HL-60/S4 treated with phorbol 12-myristate 13-acetate at 8.2 ng/mL for 4 days and 3 days (cell line): ENCODE measurements around the gene RARS1.
"Not testable (repeated sequence)": the region's sequence is repeated elsewhere in the genome, so short reads cannot be mapped to it uniquely, and the experiment has no call there.

ENCODE experiments used
- in situ Hi-C: fragments of 300-500 bp; cut with MboI; formaldehyde crosslinking; loops from 2 replicates; pipeline ENCODE4 v1.15.0; 2022; ENCODE audit warnings: low sequenced_read_pairs

Gene RARS1

DNA sequence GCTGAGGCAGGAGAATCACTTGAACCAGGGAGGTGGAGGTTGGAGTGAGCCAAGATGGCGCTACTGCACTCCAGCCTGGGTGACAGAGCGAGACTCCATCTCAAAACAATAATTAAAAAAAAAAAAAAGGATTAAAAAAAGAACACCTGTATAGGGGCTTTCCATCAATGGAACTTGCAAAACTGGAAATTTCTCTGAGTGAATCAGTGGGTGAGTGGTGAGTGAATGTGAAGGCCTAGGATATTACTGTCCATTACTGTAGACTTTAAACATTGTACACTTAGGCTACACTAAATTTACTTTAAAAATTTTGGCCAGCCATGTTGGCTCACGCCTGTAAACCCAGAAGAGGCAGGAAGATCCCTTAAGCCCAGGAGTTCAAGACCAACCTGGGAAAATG, 5.7 kb upstream of the RARS1 start:
- in situ Hi-C loops: no loop called here

DNA sequence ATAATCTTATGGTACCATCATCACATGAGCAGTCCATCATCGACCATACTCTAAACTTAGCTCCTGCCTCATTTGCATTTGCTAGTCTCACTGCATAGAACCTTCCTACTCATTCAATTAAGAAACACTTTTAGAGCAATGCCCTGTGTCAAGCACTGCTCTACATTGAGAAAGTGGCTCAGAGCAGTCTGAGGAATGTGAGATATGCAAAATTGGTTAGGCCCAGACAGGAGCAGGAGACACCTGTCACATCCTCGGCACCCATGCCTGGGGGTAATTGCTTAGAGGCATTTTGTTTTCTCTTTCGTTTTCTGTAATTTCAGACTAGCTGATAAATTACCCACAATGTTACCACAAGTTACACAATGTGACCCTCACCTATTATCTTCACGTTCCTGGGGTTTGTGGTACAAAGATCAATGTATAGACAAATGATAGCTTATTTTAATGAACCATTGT, 4.9 kb upstream of the RARS1 start:
- in situ Hi-C loops: no loop called here

DNA sequence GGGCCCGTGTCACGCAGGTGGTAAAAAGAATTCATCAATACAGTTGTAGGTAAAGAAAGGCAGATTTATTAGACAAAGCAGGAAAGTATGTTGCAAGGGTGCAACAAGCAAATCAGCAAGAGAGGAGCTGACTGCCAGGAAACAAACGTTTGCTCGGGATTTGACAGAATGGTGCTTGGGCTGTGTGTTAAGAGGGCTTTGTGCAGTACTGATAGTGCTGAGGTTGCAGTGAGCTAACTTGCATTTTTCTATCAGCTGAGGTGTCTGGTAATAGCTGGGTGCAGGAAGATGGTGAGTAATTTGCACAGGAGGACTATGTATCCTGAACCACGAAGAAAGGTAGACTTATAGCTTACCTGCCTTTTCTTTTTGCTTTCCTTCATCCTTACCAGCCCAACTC, 3.9 kb upstream of the RARS1 start:
- in situ Hi-C loops: no loop called here

DNA sequence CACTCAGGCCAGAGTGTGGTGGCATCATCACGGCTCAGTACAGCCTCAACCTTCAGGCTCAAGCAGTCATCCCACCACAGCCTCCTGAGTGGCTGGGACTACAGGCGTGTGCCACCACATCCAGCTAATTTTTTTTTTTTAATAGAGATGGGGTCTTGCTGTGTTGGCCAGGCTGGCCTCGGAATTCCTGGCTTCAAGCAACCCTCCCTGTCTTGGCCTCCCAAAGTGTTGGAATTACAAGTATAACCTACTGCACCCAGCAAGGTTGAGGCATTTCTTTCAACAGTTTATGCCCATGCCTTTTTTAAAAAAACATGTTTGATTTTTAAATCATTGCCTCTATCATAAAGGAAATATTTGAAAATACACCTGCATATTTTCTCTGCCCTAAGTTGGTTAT, 2.8 kb downstream of the RARS1 start:
- in situ Hi-C loops: no loop called here

DNA sequence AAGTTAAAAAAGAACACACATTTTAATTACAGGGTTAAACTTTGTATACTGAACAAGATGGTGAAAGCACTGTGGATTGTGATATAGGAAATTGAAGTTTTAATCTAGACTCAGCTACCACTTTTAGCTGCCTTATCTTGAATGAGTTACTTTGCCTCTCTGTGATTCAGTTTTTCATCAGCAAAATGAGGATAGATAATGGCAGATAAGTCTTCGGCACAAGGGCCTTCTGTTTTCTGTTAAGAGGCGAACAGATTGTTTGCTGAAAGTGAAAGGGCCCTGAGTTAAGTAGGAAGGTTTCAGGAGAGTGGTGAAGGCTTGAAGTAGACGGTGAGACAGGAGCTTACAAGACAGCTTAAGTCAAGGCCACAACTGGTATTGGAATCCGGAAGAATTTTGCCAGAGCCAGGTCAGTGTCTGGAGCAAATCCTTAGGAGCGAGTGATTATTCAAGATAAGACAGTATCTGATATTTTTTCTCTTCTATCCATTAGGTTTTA, 7.8 kb downstream of the RARS1 start:
- in situ Hi-C loops: no loop called here

DNA sequence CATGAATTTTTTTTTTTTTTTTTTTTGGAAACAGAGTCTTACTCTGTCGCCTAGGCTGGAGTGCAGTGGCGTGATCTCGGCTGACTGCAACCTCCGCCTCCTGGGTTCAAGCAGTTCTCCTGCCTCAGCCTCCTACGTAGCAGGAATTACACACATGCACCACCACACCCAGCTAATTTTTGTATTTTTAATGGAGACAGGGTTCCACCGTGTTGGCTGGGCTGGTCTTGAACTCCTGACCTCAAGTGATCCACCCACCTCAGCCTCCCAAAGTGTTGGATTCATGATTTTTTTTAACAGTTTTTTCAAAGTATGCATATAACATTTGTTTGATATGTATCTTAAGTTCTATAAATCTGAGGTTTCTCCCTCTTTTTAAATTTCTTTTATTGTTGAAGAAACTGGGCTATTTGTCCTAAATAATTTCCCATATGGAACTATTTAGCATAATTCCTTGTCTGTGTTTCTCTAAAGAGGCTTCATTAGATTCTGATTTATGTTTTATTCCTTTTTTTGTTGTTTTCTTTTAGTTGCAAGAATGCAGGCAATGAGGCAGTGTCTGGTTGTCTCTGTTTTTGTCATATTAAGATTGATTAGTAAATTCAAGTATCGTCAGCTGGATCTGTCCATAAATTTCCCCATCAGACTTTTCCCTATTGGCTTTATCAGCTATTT, 16.4 kb downstream of the RARS1 start:
- in situ Hi-C loops: no loop called here

DNA sequence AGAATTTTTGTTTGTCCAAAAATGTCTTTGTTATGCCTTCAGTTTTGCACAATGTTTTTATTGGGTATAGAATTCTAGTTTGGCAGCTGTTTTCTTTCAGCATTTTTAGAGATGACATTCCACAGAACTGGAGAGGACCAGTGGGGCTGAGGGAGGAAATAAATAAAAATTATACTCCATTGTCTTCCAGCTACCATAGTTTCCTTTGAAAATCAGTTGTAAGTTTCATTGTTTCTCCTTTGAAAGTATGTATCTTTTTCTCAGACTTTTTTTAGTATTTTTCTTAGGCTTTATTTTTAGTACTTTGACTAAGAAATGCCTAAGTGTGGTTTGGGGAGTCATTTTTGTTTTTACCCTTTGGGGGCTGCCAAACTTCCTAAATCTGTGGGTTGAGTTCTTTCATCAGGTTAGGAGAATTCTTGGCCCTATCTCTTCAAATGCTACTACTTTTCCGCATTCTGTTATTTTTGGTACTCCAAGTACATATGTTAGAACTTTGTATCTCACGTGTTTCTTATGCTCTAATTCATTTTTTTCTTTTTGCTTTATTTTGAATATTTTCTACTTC, 27.7 kb downstream of the RARS1 start:
- in situ Hi-C loops: no loop called here

DNA sequence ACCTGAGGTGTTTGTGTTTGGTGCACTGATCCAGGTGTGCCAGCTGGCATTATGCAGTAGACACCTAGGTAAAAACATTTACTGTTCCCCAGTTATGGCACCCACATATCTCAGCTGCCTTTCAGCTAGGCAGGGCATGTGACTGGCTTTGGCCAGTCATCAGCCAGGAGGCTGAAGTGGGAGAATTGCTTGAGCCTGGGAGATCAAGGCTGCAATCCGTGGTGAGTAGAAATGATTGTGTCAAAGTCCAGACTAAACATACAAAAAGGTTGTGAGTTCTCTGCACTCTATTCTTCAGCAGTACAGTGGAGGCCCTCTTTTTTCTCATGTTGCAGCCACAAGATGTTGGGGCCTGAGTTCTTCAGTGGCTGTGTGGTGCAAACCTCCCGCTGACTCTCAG, 39.6 kb downstream of the RARS1 start:
- in situ Hi-C loops: no loop called here

DNA sequence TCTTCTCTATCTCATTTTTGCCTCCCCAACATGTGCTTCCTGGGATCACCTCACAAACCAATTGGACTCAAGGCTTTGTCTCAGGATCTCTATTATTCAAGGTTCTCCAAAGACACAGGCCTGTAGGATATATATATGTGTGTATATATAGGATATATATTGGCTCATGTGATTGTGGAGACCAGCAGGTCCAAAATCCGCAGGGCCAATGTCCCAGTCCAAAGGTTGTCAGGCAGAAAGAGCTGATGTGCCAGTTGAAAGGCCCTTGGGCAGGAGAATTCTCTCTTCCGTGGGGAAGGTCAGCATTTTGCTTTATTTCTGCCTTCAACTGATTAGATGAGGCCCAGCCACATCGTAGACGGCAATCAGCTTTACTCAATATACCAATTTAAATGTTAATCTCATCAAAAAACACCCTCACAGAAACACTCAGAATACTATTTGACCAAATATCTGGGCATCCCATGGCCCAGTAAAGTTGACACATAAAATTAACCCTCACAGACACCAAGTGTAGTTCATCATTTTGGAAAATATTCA, 41.6 kb downstream of the RARS1 start:
- in situ Hi-C loops: no loop called here

DNA sequence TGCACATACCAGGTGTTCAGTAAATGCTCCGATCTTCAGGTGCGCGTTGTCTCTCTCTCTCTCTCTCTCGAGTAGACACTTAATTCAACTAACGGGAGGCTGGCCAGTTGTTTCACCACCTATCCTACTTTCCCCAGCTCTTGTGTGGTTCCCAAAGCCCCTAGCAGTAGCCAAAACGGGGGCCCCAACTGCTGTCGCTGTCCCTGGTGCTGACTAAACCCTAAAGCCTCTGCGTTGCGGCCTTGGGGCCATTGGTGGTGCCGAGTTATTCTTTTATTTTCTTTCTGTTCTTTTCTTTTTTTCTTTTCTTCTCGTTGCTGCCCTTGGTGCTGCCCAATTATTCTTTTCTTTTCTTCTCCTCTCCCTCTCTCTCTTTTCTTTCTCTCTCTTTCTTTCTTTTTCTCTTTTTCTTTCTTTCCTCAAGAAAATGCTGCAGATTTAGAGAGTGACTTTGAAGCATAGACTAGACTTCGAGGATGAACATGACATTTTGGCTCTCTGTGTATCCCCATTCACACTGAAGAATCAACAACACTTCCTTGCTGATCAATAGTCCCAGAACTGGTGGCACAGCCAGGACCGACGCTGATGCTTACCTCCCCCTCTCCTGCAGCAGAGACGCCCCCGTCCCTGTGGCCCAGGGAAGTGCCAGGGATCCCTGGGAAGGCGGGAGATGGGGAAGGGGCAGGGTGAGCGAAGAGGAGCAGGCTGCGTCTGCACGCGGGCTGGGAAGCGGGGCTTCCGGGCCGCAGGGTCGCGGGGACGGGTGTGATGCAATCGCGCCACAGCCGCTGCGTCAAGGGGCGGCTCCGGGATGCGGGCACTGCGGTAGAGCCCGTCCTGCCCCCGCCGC, 42.5 kb downstream of the RARS1 start, which contains the start of gene FBLL1:
FBLL1 (plus strand) TSS at position 785 of the 853 bp plus-strand sequence. CDS start 200 bp downstream, outside the sequence.
- in situ Hi-C loops: no loop called here

DNA sequence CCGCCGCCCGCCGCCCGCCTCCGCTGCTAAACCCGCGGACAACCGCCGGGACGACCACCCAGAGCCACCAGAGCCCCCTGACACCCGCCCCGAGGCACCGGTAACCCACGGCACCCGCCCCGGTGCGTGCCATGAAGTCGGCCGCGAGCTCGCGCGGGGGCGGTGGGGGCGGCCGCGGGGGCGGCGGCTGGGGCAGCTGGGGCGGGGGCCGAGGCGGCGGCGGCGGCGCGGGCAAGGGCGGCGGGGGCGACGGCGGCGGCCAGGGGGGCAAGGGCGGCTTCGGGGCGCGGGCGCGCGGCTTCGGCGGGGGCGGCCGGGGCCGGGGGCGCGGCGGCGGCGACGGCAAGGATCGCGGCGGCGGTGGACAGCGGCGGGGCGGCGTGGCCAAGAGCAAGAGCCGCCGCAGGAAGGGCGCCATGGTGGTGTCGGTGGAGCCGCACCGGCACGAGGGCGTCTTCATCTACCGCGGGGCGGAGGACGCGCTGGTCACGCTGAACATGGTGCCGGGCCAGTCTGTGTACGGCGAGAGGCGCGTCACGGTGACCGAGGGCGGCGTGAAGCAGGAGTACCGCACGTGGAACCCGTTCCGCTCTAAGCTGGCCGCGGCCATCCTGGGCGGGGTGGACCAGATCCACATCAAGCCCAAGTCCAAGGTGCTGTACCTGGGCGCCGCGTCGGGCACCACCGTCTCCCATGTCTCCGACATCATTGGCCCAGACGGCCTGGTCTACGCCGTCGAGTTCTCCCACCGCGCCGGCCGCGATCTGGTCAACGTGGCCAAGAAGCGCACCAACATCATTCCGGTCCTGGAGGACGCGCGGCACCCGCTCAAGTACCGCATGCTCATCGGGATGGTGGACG, 43.3 kb downstream of the RARS1 start:
- in situ Hi-C loops: no loop called here

DNA sequence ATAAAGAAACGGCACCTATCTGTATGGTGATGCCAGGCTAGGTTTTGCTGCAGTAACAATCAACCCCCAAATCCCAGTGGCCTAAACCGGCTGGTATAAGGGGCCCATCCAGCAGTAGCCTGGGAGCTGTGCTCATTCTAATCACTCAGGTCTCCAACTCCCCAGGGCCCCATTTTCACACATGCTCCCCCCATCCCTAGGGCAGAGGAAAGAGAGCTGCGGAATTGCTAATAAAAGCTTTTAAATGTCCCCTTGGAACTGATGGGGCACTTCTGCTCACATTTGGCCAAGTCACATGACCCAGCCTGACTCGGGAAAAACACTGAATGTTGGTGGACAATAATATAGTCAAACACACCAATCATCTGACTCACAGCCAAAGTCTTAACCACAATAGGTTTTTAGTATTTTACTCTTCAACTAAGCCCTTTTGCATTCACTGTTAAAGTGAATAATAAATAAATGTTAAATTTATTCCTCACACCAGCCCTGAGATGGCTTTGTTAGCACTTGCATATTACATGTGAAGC, 44.4 kb downstream of the RARS1 start:
- in situ Hi-C loops: no loop called here

DNA sequence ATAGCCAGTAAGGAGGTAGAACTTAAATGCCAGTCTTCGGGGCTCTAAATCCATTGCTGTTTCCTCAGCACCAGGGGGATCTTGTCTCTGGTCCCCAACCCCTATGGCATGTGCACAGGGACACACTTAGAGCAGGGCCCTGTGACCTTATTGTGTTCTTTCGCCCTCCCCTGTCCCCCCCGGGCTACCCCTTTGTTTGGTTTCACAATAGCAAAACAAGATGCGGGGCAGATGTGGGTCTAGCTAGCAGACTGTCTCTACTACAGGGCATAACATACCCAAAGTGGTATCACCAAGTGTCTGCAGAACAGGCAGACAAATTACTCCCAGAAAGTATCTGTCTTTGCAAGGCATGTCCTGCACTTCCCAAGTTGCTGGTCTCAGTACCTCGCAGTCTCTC, 44.9 kb downstream of the RARS1 start:
- in situ Hi-C loops: no loop called here

DNA sequence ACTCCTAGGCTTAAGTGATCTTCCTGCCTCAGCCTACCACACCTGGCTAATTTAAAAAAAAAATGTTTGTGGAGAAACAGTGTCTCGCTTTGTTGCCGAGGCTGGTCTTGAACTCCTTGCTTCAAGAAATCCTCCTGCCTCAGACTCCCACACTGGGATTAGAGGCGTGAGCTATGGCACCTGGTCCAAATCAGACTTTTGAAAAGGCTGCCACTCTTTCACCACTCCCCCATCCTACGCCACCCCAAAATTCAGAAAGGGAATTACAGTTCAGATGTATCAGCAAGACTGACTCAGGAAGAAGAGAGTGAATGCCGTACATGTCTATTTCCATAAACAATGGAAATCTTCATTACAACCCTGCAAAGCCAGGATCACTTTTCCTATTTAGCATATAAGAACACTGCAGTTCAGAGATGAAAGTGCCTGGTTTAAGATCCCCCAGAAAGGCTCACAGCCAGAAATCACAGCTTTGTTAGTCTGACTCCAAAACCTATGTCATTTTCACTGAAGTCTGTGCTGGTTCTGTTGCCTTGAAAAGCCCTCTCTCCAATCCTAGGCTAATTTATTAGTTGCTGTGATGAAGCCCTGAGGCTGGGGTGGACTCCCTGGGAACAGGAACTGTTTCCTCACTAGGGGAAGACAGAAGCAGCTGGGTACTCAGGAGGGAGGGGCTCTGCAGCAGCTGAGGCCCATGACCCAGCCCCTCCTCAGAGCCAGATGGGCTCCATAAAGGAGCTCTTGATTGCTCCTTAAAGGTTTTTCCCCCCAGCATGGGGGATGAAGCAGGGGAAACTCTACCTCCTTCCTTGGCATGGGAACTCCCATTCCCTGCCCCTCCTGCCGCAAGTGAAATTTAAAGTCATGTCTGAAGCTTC, 46.0 kb downstream of the RARS1 start:
- in situ Hi-C loops: no loop called here

DNA sequence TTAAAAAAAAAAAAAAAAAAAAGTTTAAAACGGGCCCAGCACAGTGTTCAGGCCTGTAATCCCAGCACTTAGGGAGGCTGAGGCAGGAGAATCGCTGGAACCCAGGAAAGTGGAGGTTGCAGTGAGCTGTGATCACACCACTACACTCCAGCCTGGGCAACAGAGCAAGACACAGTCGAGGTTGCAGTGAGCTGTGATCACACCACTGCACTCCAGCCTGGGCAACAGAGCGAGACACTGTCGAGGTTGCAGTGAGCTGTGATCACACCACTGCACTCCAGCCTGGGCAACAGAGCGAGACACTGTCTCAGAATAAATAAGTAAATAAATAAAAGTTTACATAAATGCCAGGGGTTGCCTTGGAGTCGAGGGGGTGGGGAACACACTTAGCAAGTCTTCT, 48.1 kb downstream of the RARS1 start:
- in situ Hi-C loops: not testable (repeated sequence)

DNA sequence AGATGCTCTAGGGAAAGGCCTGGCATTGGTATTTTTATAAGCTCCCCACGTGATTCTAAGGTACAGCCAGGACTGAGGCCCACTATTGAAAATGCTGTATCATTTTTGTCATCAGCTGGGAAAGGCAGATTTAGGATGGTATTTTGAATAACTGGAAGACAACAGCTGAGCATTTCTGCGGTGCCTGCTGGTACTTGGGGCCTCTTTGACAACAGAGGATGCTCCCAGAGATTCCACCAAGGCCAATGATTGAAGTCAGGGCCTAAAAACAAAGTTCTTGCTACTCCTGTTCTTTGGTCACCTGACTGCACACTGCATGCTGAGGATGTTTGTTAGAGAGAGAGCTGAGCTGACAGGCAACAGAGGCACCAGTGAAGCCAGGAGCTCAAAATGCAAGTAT, 50.9 kb downstream of the RARS1 start:
- in situ Hi-C loops: no loop called here

DNA sequence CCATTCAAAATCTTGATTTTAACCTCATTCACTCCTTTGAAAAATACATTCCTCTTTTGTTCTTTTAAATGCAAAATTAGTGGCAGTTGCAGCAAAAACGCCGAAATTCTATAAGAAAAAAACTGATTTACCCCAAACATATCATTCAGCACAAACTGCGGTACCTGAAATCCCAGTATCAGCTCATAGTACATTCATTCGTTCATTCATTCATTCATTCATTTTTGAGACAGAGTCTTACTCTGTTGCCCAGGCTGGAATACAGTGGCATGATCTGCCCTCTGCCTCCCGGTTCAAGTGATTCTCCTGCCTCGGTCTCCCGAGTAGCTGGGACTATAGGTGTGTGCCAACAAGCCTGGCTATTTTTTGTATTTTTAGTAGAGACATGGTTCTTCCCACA, 63.3 kb downstream of the RARS1 start:
- in situ Hi-C loops: no loop called here

DNA sequence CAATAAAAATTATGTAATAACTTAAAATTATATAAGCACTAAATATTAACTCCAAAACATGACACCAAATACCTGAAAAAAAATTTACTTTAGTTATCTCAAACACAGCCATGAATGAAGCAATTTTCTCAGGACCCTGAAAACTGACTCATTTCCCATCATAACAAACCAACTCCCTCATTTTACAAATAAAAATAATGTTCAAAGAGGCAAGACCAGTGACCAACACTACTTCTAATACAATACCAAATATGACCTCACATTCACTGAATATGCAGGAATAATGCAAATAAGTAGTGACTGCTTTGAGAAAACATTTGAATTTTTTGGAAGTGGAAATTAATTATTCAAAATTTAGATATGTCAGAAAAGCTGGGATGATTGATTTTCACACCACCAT, 64.4 kb downstream of the RARS1 start:
- in situ Hi-C loops: no loop called here

DNA sequence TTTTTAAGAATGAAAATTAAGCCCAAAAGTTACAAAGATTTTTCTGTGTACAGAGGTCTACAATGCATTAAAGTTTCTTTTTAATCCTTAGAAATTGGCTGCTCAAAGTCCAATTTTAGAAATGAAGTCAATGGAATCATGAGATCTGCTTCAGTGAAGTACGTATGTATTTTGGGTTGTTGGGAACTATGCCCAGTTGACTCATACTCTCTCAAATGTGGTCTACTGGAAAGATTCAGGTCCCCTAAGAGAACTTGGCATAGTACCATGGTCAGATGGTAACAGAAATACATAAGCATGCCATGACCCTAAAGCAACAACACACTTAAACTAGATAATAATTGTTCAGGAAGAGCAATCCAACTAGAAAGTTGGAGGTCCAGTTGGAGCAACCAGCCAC, 65.9 kb downstream of the RARS1 start:
- in situ Hi-C loops: no loop called here
